GM23338 (cell line): Measurements from ENCODE around the gene VMP1.

Experiments
- CTCF ChIP-seq, 2 experiments: fragments of 200-600 bp in 1 of 2; sonication (generic) in 1 of 2; conservative IDR thresholded peaks; 2 replicates each; pipeline versions ENCODE4 v1.5.1 to v1.6.1; 2016 to 2017; ENCODE audit warnings: antibody characterized with exemption in 2 of 2, low read depth in 2 of 2, mild to moderate bottlenecking in 2 of 2, moderate library complexity in 1 of 2
- EZH2 ChIP-seq: fragments of 200-600 bp; sonication (generic); IDR thresholded peaks from one replicate; pipeline ENCODE4 v1.8.0; 2017; ENCODE audit warnings: antibody characterized with exemption, mild to moderate bottlenecking, low read depth; ENCODE audit not compliant: unreplicated experiment
- EZH2phosphoT487 ChIP-seq: fragments of 200-600 bp; sonication (generic); IDR thresholded peaks from one replicate; pipeline ENCODE4 v1.8.1; 2018; ENCODE audit warnings: antibody characterized with exemption; ENCODE audit not compliant: unreplicated experiment
- JUNB ChIP-seq: IDR thresholded peaks from one replicate; pipeline ENCODE4 v1.6.1; 2016; ENCODE audit warnings: antibody characterized with exemption; ENCODE audit not compliant: unreplicated experiment
- POLR2AphosphoS5 ChIP-seq: IDR thresholded peaks from 2 replicates; pipeline ENCODE4 v1.6.1; 2016; ENCODE audit warnings: antibody characterized with exemption, low read depth
- REST ChIP-seq: IDR thresholded peaks from one replicate; pipeline ENCODE4 v1.6.1; 2018; ENCODE audit warnings: antibody characterized with exemption; ENCODE audit not compliant: unreplicated experiment
- TF ChIP-seq, protein P1 (sequence below): IDR thresholded peaks from 2 replicates; pipeline ENCODE4 v1.6.1; 2016; ENCODE audit warnings: antibody characterized with exemption

GRCh38 chr17:59802160-59802559 lies 94.7 kb downstream of the VMP1 start:
- no peak for TF ChIP-seq CTCF (conservative IDR thresholded peaks at IDR 0.05; ENCODE audit: low read depth in 2 of 2)
- no peak for TF ChIP-seq EZH2phosphoT487
- no peak for TF ChIP-seq POLR2AphosphoS5
- no peak for TF ChIP-seq EZH2
- TF ChIP-seq, protein P1, sequence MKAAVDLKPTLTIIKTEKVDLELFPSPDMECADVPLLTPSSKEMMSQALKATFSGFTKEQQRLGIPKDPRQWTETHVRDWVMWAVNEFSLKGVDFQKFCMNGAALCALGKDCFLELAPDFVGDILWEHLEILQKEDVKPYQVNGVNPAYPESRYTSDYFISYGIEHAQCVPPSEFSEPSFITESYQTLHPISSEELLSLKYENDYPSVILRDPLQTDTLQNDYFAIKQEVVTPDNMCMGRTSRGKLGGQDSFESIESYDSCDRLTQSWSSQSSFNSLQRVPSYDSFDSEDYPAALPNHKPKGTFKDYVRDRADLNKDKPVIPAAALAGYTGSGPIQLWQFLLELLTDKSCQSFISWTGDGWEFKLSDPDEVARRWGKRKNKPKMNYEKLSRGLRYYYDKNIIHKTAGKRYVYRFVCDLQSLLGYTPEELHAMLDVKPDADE, result no peak
- no peak for TF ChIP-seq JUNB
- TF ChIP-seq REST, result no peak
